SK-N-MC (cell line): ENCODE data around the gene WDR31.

Experiments used
- EZH2 ChIP-seq: fragments of 200-600 bp; sonication (generic); IDR thresholded peaks from one replicate; pipeline ENCODE4 v1.6.1; 2017; ENCODE audit warnings: antibody characterized with exemption
- POLR2AphosphoS5 ChIP-seq: IDR thresholded peaks from 2 replicates; pipeline ENCODE4 v1.6.1; 2012; ENCODE audit warnings: mild to moderate bottlenecking, low read depth, low read length, borderline replicate concordance

- no peak for TF ChIP-seq POLR2AphosphoS5
- TF ChIP-seq EZH2, result no peak
Measured at GRCh38 chr9:113328045-113328782, 11.9 kb downstream of the WDR31 start.
